HepG2 (cell line): ENCODE data around the gene CNKSR3.

Experiments used
- RFX5 ChIP-seq: IDR thresholded peaks from 2 replicates; pipeline ENCODE4 v1.6.1; 2011; ENCODE audit warnings: low read depth, low read length, improper control_type of control experiment
- TF ChIP-seq, protein P1 (sequence below): sonication (generic); formaldehyde crosslinking; IDR thresholded peaks from 2 replicates; pipeline ENCODE4 v1.5.0; 2020; ENCODE audit warnings: mild to moderate bottlenecking, missing genetic modification reagents, moderate library complexity

DNA sequence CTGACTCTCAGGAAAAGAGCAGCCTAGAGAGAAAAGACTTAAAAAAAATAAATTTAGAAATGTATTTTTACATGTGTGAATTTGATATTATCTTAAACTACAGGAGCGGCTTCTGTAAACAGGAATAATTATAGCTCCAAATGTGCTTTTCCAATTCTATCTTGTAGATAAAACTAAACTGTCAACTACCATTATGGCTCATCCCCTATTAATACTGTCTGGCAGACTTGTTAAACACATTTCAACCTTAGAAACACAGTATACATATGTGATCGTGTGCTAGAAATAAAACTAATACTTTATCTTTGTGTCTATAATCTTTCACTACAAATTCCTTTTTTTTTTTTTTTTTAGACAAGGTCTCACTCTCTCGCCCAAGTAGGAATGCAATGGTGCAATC is 75.8 kb downstream of the CNKSR3 start:
- no peak for TF ChIP-seq RFX5
- TF ChIP-seq, protein P1, sequence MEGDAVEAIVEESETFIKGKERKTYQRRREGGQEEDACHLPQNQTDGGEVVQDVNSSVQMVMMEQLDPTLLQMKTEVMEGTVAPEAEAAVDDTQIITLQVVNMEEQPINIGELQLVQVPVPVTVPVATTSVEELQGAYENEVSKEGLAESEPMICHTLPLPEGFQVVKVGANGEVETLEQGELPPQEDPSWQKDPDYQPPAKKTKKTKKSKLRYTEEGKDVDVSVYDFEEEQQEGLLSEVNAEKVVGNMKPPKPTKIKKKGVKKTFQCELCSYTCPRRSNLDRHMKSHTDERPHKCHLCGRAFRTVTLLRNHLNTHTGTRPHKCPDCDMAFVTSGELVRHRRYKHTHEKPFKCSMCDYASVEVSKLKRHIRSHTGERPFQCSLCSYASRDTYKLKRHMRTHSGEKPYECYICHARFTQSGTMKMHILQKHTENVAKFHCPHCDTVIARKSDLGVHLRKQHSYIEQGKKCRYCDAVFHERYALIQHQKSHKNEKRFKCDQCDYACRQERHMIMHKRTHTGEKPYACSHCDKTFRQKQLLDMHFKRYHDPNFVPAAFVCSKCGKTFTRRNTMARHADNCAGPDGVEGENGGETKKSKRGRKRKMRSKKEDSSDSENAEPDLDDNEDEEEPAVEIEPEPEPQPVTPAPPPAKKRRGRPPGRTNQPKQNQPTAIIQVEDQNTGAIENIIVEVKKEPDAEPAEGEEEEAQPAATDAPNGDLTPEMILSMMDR, result no peak
